Heart left ventricle (tissue), 16 donors: ENCODE data around the gene NOL12. TPM values are rescaled to one million over a fixed set of nuclear protein-coding genes. Genes with fewer than 3 reads are reported as not detected.

Experiments used
- ATAC-seq, 4 donors: fragments of 200-7000 bp; cut with Tn5 transposase; one replicate each; pipeline ENCODE4 v1.9.1; 2020 to 2022; ENCODE audit warnings: moderate library complexity in 4 of 4, mild to moderate bottlenecking in 3 of 4, moderate number of reproducible peaks in 1 of 4
- DNase-seq, 5 donors: peaks; one replicate each; pipeline ENCODE4 v3.0.0-alpha.2; 2020
- H3K27ac ChIP-seq, 12 donors: fragments of 200-600 bp; sonication (generic) in 4 of 12; one replicate each; pipeline versions ENCODE4 v1.5.0 to v1.8.0; 2016 to 2022; ENCODE audit warnings: mild to moderate bottlenecking in 2 of 12
- H3K27me3 ChIP-seq, 9 donors: fragments of 200-600 bp; sonication (generic) in 2 of 9; one replicate each; pipeline versions ENCODE4 v1.5.1 to v1.8.0; 2016 to 2022; ENCODE audit warnings: mild to moderate bottlenecking in 3 of 9
- H3K36me3 ChIP-seq, 9 donors: fragments of 200-600 bp; sonication (generic) in 2 of 9; one replicate each; pipeline versions ENCODE4 v1.5.0 to v1.8.0; 2018 to 2022; ENCODE audit warnings: mild to moderate bottlenecking in 2 of 9
- H3K4me1 ChIP-seq, 12 donors: fragments of 200-600 bp; sonication (generic) in 4 of 12; one replicate each; pipeline versions ENCODE4 v1.5.0 to v1.8.0; 2016 to 2022; ENCODE audit warnings: mild to moderate bottlenecking in 3 of 12
- H3K4me3 ChIP-seq, 12 donors: fragments of 200-600 bp; sonication (generic) in 4 of 12; one replicate each; pipeline versions ENCODE4 v1.5.0 to v1.8.0; 2017 to 2022; ENCODE audit warnings: mild to moderate bottlenecking in 9 of 12, moderate library complexity in 4 of 12
- H3K9me3 ChIP-seq, 12 donors: fragments of 200-600 bp; sonication (generic) in 4 of 12; one replicate each; pipeline versions ENCODE4 v1.5.0 to v1.8.0; 2016 to 2022; ENCODE audit warnings: mild to moderate bottlenecking in 1 of 12
- POLR2A ChIP-seq, 2 donors: fragments of 450-650 bp; IDR thresholded peaks; one replicate each; pipeline ENCODE4 v1.6.1; 2017; ENCODE audit warnings: antibody characterized with exemption in 2 of 2, mild to moderate bottlenecking in 2 of 2, moderate library complexity in 2 of 2
- WGBS, 4 donors: extraction: QIAGEN DNeasy Blood & Tissue Kit in 2 of 4; methylation state at CpG; one replicate each; pipeline versions ENCODE4 v1.1.5 to v1.1.7; 2013 to 2018; 5-methylcytosine and 5-hydroxymethylcytosine counted together
- intact Hi-C, 10 donors: fragments of 100-400 bp; cut with DNase I; formaldehyde crosslinking; loops; one replicate each; pipeline versions ENCODE4 v1.11.1 to v1.14.2; 2022
- polyA plus RNA-seq, 2 donors: library from polyadenylated mRNA; stranded (reverse); fragments of 200-250 nt; gene quantifications; one replicate each; pipeline ENCODE4 v1.2.3, GENCODE V29; 2013
- total RNA-seq, 9 donors: library from RNA; depleted of rRNA in 2 of 9; stranded (reverse); fragments of >200 nt in 2 of 9; fragmentation: NEBNext Ultra II Directional in 3 of 9; extraction: Animal tissue kit (Norgen Biotek cat#: 25700) in 3 of 9; gene quantifications; one replicate each; pipeline versions ENCODE4 v1.1.0 to v1.2.4, GENCODE V29; 2016 to 2023
- TF ChIP-seq, protein P1 (sequence below), 12 donors: fragments of 200-600 bp; sonication (generic) in 4 of 12; IDR thresholded peaks; one replicate each; pipeline versions ENCODE4 v1.5.0 to v1.8.0; 2018 to 2022; ENCODE audit warnings: antibody characterized with exemption in 12 of 12, mild to moderate bottlenecking in 5 of 12
- donor health status: ischemic (EF 13 %, LVEDD 7.1; RV severe dilation, severe dysfunction).
- donor health status: healthy with polysubstance abuse.
- donor health status: DM: no; HTN: yes; CAD: no.
- donor health status: DM: no; HTN: no; CAD: no.
- donor health status: ischemic (EF 25% LVEDD 6.9; RV normal size, moderate dysfunction).
- donor health status: ischemic (EF 25% LVEDD 5.7; RV mildly dilated, moderate dysfunction).
- donor health status: healthy.
- donor health status: DM: yes; HTN: yes; CAD: no.
- donor health status: ischemic (EF 35%, LVEDD 5.7; RV mildly dilated, moderate dysfunction).
- donor health status: nonischemic (EF 11% LVEDD 7.7; RV severe dilation, severe dysfunction).
- donor health status: DM: yes; HTN: yes; CAD: no.
- donor health status: PGD.
- donor health status: ischemic (EF 29% LVEDD 5.4; RV normal size, mild dysfunction).
- donor health status: nonischemic (EF 23%, LVEDD 6.1; RV moderate dilation, normal function).

Gene NOL12
- total and polyA plus RNA-seq, 11 donors, result 8.0 to 29.2 (median 14.3) TPM

GRCh38 chr22:37639070-37639760 is 46.9 kb upstream of the NOL12 start, which contains the start of gene SH3BP1:
Gene SH3BP1 (plus strand): TSS chr22:37639669. CDS start chr22:37639788, 119 bp downstream.
- peaks cover 0 to 9% (median 0%) of the 10 kb centered on the region in 9 donors for H3K27me3 ChIP-seq
- H3K4me1 ChIP-seq, result peaks cover 0 to 94% (median 25%) of the 10 kb centered on the region in 12 donors
- ATAC-seq, result peak in 3 of 4 donors; percentile 23 to 55 (median 37)
- WGBS, 4 donors, result 8 to 15% (median 10%) methylated on average over 26 to 57 of the region's 57 CpGs
- peaks cover 0 to 28% (median 0%) of the 10 kb centered on the region in 9 donors for H3K36me3 ChIP-seq
- H3K27ac ChIP-seq, result peak within 1 kb of the TSS in 10 of 12 donors; percentile 7 to 94 (median 56)
- intact Hi-C loops, result loop anchor here in 1 of 10 donors (5.0 kb wide), 1 partner anchor 103 kb away; no protein-coding TSS in a partner anchor
- H3K4me3 ChIP-seq, result peak within 1 kb of the TSS; percentile 32 to 77 (median 58)
- no peaks in the 10 kb centered on the region for H3K9me3 ChIP-seq
- peak in 4 of 5 donors; percentile 60 to 87 (median 74) for DNase-seq
- TF ChIP-seq, protein P1, sequence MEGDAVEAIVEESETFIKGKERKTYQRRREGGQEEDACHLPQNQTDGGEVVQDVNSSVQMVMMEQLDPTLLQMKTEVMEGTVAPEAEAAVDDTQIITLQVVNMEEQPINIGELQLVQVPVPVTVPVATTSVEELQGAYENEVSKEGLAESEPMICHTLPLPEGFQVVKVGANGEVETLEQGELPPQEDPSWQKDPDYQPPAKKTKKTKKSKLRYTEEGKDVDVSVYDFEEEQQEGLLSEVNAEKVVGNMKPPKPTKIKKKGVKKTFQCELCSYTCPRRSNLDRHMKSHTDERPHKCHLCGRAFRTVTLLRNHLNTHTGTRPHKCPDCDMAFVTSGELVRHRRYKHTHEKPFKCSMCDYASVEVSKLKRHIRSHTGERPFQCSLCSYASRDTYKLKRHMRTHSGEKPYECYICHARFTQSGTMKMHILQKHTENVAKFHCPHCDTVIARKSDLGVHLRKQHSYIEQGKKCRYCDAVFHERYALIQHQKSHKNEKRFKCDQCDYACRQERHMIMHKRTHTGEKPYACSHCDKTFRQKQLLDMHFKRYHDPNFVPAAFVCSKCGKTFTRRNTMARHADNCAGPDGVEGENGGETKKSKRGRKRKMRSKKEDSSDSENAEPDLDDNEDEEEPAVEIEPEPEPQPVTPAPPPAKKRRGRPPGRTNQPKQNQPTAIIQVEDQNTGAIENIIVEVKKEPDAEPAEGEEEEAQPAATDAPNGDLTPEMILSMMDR (IDR thresholded peaks at IDR 0.05), result no peak

GRCh38 chr22:37639771-37640590 is 46.2 kb upstream of the NOL12 start:
- Histone ChIP-seq H3K36me3 (peaks cover 0 to 36% (median 0%) of the 10 kb centered on the region in 9 donors), H3K27ac (peak overlapping the region in 10 of 12 donors; percentile 7 to 94 (median 56)), H3K27me3 (peaks cover 0 to 9% (median 0%) of the 10 kb centered on the region in 9 donors), H3K4me3 (peak overlapping the region; percentile 32 to 77 (median 58)), H3K9me3 (no peaks in the 10 kb centered on the region), H3K4me1 (peaks cover 0 to 86% (median 17%) of the 10 kb centered on the region in 12 donors)
- 8 to 29% (median 11%) methylated on average over 9 to 27 of the region's 27 CpGs for WGBS, 4 donors
- intact Hi-C loops, result loop anchor here in 7 of 10 donors (5.0 to 10.0 kb wide), 6 partner anchors 37 to 155 kb away; partner anchors contain the start of gene LGALS1 (in 1 of the 7)
- ATAC-seq (peak in 2 of 4 donors; percentile 1 to 6), DNase-seq (no peak)
- TF ChIP-seq, protein P1 (IDR thresholded peaks at IDR 0.05), result no peak

- peaks cover 0 to 45% (median 0%) of the 10 kb centered on the region in 9 donors for H3K36me3 ChIP-seq
- ATAC-seq, result peak in 1 of 4 donors; percentile 1
Observed at GRCh38 chr22:37640591-37641560, 45.3 kb upstream of the NOL12 start.

More at GRCh38 chr22:37640591-37641560, 45.3 kb upstream of the NOL12 start:
- H3K9me3 ChIP-seq, result no peaks in the 10 kb centered on the region
- TF ChIP-seq, protein P1 (IDR thresholded peaks at IDR 0.05), result no peak
- no peak for TF ChIP-seq POLR2A (IDR thresholded peaks at IDR 0.05)
- WGBS, 4 donors, result 85 to 93% (median 87%) methylated on average over 10 to 24 of the region's 24 CpGs
- no peak for DNase-seq
- H3K27ac ChIP-seq, result peak overlapping the region in 4 of 12 donors; percentile 53 to 94 (median 70)
- H3K4me1 ChIP-seq, result peaks cover 0 to 77% (median 16%) of the 10 kb centered on the region in 12 donors
- H3K4me3 ChIP-seq, result peak overlapping the region in 9 of 12 donors; percentile 51 to 77 (median 59)
- intact Hi-C loops, result loop anchor here in 6 of 10 donors (5.0 to 10.0 kb wide), 5 partner anchors 36 to 154 kb away; partner anchors contain the start of gene LGALS1 (in 1 of the 6)
- peaks cover 0 to 9% (median 0%) of the 10 kb centered on the region in 9 donors for H3K27me3 ChIP-seq
